Spleen (tissue), 7 donors: ENCODE measurements around the gene PDRG1.

Experiments used
- CTCF ChIP-seq, 11 experiments: fragments of 200-600 bp in 7 of 11; fragments of 450-650 bp in 4 of 11; sonication (generic) in 4 of 11; IDR thresholded peaks in 8 of 11; conservative IDR thresholded peaks in 3 of 11; 1 replicate in 7 of 11; 2 replicates in 4 of 11; pipeline versions ENCODE4 v1.4.0 to v1.8.0; 2016 to 2021; ENCODE audit warnings: antibody characterized with exemption in 11 of 11, inconsistent platforms in 4 of 11, mild to moderate bottlenecking in 1 of 11
- POLR2A ChIP-seq, 3 donors: fragments of 450-650 bp; IDR thresholded peaks; one replicate each; pipeline ENCODE4 v1.5.1; 2017; ENCODE audit warnings: antibody characterized with exemption in 3 of 3, mild to moderate bottlenecking in 1 of 3
- donor health status: DM: no; HTN: no; CAD: no; lungs with moderate emphysema.
- donor health status: DM: no; HTN: no; CAD: no.
- donor health status: DM: no; HTN: no; CAD: no.

- TF ChIP-seq CTCF (IDR thresholded peaks at IDR 0.05 in 8 of 11, conservative IDR thresholded peaks at IDR 0.05 in 3 of 11) (no peak), POLR2A (IDR thresholded peaks at IDR 0.05) (no peak)
These were observed 36.2 kb downstream of the PDRG1 start for GRCh38 chr20:31915491-31916280.
